GM12875 (cell line): Measurements from ENCODE around the gene PLCB1.

Experiments used
- H3K4me3 ChIP-seq: one replicate; pipeline ENCODE4 v1.5.1; 2011; ENCODE audit warnings: low read depth, low read length, control low read depth
- TF ChIP-seq, protein P1 (sequence below): IDR thresholded peaks from 2 replicates; pipeline ENCODE4 v1.5.1; 2011; ENCODE audit warnings: low read depth, mild to moderate bottlenecking, control low read depth, inconsistent platforms, low read length, moderate library complexity, borderline replicate concordance; ENCODE audit not compliant: insufficient read depth

Gene PLCB1

DNA sequence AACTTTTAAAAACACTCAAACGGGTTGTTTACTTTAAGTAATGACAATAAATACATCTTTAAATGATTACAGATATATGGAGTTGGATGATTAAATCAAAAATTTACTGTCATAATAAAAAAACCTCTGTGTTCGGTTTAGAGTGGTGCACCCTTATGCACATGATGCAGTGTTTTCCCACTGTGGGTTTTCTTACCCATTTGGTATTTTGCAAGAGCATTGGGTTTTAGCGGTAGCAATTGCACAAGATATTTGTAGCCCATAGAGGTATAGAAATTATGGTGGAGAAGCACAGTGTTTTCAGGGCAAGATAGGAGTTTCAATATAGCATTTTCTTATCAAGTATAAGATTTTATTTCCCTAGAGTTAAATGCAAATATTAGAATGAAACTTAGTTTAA lies 526.0 kb downstream of the PLCB1 start:
- TF ChIP-seq, protein P1, sequence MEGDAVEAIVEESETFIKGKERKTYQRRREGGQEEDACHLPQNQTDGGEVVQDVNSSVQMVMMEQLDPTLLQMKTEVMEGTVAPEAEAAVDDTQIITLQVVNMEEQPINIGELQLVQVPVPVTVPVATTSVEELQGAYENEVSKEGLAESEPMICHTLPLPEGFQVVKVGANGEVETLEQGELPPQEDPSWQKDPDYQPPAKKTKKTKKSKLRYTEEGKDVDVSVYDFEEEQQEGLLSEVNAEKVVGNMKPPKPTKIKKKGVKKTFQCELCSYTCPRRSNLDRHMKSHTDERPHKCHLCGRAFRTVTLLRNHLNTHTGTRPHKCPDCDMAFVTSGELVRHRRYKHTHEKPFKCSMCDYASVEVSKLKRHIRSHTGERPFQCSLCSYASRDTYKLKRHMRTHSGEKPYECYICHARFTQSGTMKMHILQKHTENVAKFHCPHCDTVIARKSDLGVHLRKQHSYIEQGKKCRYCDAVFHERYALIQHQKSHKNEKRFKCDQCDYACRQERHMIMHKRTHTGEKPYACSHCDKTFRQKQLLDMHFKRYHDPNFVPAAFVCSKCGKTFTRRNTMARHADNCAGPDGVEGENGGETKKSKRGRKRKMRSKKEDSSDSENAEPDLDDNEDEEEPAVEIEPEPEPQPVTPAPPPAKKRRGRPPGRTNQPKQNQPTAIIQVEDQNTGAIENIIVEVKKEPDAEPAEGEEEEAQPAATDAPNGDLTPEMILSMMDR, result no peak
- no peak overlapping the region for H3K4me3 ChIP-seq

DNA sequence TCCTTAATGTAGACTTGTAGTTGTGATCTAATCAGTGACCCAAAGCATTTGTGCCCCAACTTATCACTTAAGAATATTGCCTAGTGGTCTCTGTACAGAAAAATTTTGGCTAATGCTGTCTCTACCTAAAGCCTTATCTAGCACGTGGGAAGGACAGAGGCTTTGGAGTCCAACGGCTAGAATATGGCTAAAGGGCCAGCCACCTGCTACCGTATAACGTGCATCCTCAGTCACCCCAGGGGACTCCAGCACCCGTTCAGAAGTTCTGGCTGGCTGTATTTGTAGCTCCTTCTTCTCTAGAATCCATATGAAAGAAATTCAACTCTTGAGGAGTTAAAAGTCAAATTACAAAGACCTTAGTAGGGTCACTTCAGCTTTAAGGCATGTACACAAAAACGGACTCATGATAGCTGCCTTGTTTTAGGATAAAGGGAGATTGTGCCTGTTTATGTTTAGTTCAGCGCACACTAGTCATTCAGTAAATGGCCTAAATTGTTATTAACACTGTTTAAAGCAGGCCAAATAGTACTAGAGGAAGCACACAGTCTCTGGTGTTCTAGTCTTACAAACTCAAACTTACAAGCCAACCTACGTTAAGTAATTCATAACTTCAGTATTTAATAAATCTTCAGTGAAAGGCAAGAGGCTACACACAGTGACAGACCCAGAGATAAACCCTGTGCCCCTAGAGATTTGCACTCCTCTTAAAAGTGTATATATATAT lies 529.3 kb downstream of the PLCB1 start:
- H3K4me3 ChIP-seq, result no peak overlapping the region
- TF ChIP-seq, protein P1, result no peak

DNA sequence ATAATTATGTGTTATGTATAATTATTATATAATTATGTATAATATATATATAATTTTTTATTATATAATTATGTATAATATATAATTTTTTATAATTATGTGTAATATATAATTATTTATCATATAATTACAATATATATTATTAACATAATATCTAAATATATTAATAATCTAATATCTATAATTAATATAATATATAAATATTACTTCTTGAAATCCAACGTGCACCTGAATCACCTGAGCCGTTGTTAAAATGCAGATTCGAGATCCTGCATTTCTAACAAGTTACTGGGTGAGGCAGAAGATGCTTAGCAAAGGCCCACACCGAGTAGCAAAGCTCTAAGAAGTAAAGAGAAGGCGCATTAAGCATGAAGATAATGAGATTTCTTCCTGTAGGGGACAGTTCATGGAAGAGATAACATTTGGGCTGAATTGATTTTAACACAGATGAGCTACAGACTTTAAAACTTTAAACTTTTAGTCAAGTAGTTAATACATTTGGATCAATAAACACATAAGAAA lies 530.4 kb downstream of the PLCB1 start:
- TF ChIP-seq, protein P1, result no peak
- no peak overlapping the region for H3K4me3 ChIP-seq

DNA sequence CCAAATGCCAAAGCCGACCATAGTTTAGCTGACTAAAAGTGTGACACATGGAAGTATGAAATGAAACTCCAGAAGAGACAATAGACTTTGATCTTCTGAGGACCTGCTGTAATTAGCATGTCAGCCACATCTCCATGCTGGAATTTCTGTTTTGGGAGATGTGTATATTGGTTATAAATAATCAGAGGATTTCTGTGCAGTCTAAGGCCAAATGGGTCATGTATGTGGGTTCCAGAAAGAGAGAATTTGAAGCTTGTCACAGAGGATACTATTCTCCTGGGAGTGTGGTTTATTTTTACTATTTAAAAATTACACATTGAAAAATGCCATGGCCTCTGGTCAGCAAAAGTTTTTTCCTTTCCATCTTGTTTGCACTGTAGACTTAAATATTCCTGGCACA lies 531.4 kb downstream of the PLCB1 start:
- H3K4me3 ChIP-seq, result no peak overlapping the region
- TF ChIP-seq, protein P1, result no peak

DNA sequence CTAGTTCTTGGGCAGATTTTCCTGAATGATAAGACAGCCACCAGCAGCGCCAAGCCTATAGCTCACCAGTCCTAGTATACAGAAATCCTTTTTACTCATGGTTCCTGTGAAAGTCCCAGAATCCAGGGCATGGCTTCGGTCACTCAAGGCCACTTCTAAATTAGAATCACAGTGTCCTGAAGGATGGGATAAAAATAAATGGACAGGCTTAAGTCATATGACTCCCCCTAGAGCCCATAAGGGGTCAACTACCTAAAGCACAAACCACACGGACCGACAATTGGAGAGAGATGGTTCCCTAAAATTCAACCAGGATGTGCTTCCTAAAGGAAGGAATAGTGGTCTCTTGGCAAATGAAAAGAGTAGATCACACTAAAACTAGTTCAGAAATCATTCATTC lies 532.7 kb downstream of the PLCB1 start:
- TF ChIP-seq, protein P1, result no peak
- no peak overlapping the region for H3K4me3 ChIP-seq

DNA sequence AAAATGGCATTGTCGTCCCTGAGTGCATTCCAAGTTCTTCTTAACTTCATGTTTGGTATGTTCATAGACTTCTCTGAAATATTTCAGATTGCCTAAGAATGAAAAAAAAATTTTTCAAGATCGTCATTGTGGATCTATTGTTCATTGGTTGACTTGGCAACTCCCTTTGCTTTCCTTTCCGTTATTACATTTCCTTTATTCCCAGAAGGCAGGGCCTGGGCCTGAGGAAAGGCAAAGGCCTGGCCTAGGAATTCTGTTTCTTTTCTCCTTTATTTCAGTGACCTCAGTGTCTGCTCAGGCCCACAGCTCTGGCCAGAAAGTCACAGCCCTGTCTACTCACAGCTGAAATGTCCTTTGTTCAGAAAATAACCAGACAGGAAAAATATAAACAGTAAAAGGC lies 535.2 kb downstream of the PLCB1 start:
- no peak overlapping the region for H3K4me3 ChIP-seq
- TF ChIP-seq, protein P1, result no peak
